Prostate gland (tissue), 2 donors: Measurements from ENCODE around the gene TAF3. TPM values are rescaled to one million over a fixed set of nuclear protein-coding genes. Genes with fewer than 3 reads are reported as not detected.

ENCODE experiments used
- DNase-seq: peaks from one replicate; pipeline ENCODE4 v3.0.0-alpha.2; 2019; ENCODE audit warnings: low spot score
- H3K27ac ChIP-seq, 2 donors: fragments of 200-600 bp; sonication (generic); 2 replicates each; pipeline ENCODE4 v1.5.1; 2017 to 2019
- H3K27me3 ChIP-seq: fragments of 200-600 bp; sonication (generic); replicated peaks from 2 replicates; pipeline ENCODE4 v1.5.1; 2019; ENCODE audit not compliant: insufficient read depth
- H3K36me3 ChIP-seq, 2 donors: fragments of 200-600 bp; sonication (generic); 1 replicate in 1 of 2; 2 replicates in 1 of 2; pipeline versions ENCODE4 v1.5.1 to v1.8.1; 2017 to 2019
- H3K4me1 ChIP-seq: fragments of 200-600 bp; sonication (generic); replicated peaks from 2 replicates; pipeline ENCODE4 v1.5.1; 2019
- H3K4me3 ChIP-seq, 2 donors: fragments of 200-600 bp; sonication (generic); 2 replicates each; pipeline ENCODE4 v1.5.1; 2017 to 2019
- H3K9me3 ChIP-seq: fragments of 200-600 bp; sonication (generic); 2 replicates; pipeline ENCODE4 v1.5.1; 2017
- CTCF ChIP-seq, 4 experiments: fragments of 200-600 bp in 2 of 4; fragments of 450-650 bp in 2 of 4; sonication (generic) in 2 of 4; IDR thresholded peaks; 1 replicate in 3 of 4; 2 replicates in 1 of 4; pipeline ENCODE4 v1.5.1; 2016 to 2019; ENCODE audit warnings: antibody characterized with exemption in 4 of 4, mild to moderate bottlenecking in 2 of 4, moderate library complexity in 2 of 4
- POLR2A ChIP-seq: fragments of 450-650 bp; IDR thresholded peaks from one replicate; pipeline ENCODE4 v1.6.1; 2016; ENCODE audit warnings: antibody characterized with exemption, mild to moderate bottlenecking
- POLR2AphosphoS5 ChIP-seq: sonication (generic); formaldehyde crosslinking; IDR thresholded peaks from one replicate; pipeline ENCODE4 v1.6.1; 2017; ENCODE audit warnings: antibody characterized with exemption
- WGBS: methylation state at CpG from one replicate; pipeline ENCODE4 v1.1.5; 2018; 5-methylcytosine and 5-hydroxymethylcytosine counted together
- intact Hi-C: fragments of 100-400 bp; cut with DNase I; formaldehyde crosslinking; loops from one replicate; pipeline ENCODE4 v1.14.2; 2022
- total RNA-seq, 2 donors: library from RNA; depleted of rRNA; stranded (reverse); fragments of >200 nt; gene quantifications; one replicate each; pipeline ENCODE4 v1.1.0, GENCODE V29; 2016

Gene TAF3
- total RNA-seq, 2 donors from 2014 or later: 4.4 to 20.2 TPM

- no peaks in the 10 kb centered on the region for H3K9me3 ChIP-seq
- no peaks in the 10 kb centered on the region for H3K27me3 ChIP-seq
- TF ChIP-seq CTCF (IDR thresholded peaks at IDR 0.05): no peak
- TF ChIP-seq POLR2AphosphoS5: no peak
- no peak for TF ChIP-seq POLR2A
- DNase-seq: no peak
- no peaks in the 10 kb centered on the region for H3K4me1 ChIP-seq
- intact Hi-C loops: no loop called here
- H3K36me3 ChIP-seq: no peaks in the 10 kb centered on the region
- H3K4me3 ChIP-seq: no peak overlapping the region
- WGBS: 92% methylated on average over 6 of the region's 6 CpGs
- no peak overlapping the region for H3K27ac ChIP-seq
Measured at GRCh38 chr10:7895699-7896090, 77.4 kb downstream of the TAF3 start.

GRCh38 chr10:7896297-7896696 is 78.0 kb downstream of the TAF3 start:
- WGBS: 95% methylated on average over 5 of the region's 5 CpGs
- TF ChIP-seq POLR2A (no peak), CTCF (IDR thresholded peaks at IDR 0.05) (no peak), POLR2AphosphoS5 (no peak)
- Histone ChIP-seq H3K9me3 (no peaks in the 10 kb centered on the region), H3K36me3 (no peaks in the 10 kb centered on the region), H3K4me1 (no peaks in the 10 kb centered on the region), H3K27me3 (no peaks in the 10 kb centered on the region), H3K4me3 (no peak overlapping the region), H3K27ac (no peak overlapping the region)
- intact Hi-C loops: no loop called here
- DNase-seq: no peak

- Histone ChIP-seq H3K4me3 (no peak overlapping the region), H3K9me3 (no peaks in the 10 kb centered on the region), H3K27me3 (no peaks in the 10 kb centered on the region), H3K4me1 (no peaks in the 10 kb centered on the region), H3K27ac (no peak overlapping the region), H3K36me3 (no peaks in the 10 kb centered on the region)
- 98% methylated on average over 1 of the region's 1 CpG for WGBS
- intact Hi-C loops: no loop called here
- DNase-seq: no peak
- no peak for TF ChIP-seq POLR2AphosphoS5
Measured at GRCh38 chr10:7901256-7901655, 83.0 kb downstream of the TAF3 start.

- no peak for DNase-seq
- H3K4me1 ChIP-seq: no peaks in the 10 kb centered on the region
- 95% methylated on average over 8 of the region's 8 CpGs for WGBS
- intact Hi-C loops: no loop called here
- H3K27me3 ChIP-seq: no peaks in the 10 kb centered on the region
- no peak overlapping the region for H3K27ac ChIP-seq
- H3K9me3 ChIP-seq: no peaks in the 10 kb centered on the region
- TF ChIP-seq POLR2A (no peak), POLR2AphosphoS5 (no peak), CTCF (IDR thresholded peaks at IDR 0.05) (no peak)
- H3K36me3 ChIP-seq: no peaks in the 10 kb centered on the region
- H3K4me3 ChIP-seq: no peak overlapping the region
Measured at GRCh38 chr10:7902413-7902812, 84.1 kb downstream of the TAF3 start.

GRCh38 chr10:7903851-7904250 is 85.5 kb downstream of the TAF3 start:
- intact Hi-C loops: no loop called here
- Histone ChIP-seq H3K4me1 (no peaks in the 10 kb centered on the region), H3K27me3 (no peaks in the 10 kb centered on the region), H3K4me3 (no peak overlapping the region), H3K36me3 (no peaks in the 10 kb centered on the region), H3K9me3 (no peaks in the 10 kb centered on the region), H3K27ac (no peak overlapping the region)
- TF ChIP-seq CTCF (IDR thresholded peaks at IDR 0.05) (no peak), POLR2A (no peak), POLR2AphosphoS5 (no peak)
- 86% methylated on average over 12 of the region's 12 CpGs for WGBS
- DNase-seq: no peak
